ENCODE data around the gene LRRC46.

LRRC46 gene

GRCh38 chr17:47839071-47839470 is 7.6 kb downstream of the LRRC46 start (continued):
- TF ChIP-seq ARNTL (CRISPR knock-in tag; IDR thresholded peaks at IDR 0.05; ENCODE audit: borderline replicate concordance, low read depth) (no peak), ESRRG (CRISPR knock-in tag; IDR thresholded peaks at IDR 0.05) (no peak)

- no peak for ATAC-seq
Measured at GRCh38 chr17:47840001-47840741, 8.7 kb downstream of the LRRC46 start.

DNA sequence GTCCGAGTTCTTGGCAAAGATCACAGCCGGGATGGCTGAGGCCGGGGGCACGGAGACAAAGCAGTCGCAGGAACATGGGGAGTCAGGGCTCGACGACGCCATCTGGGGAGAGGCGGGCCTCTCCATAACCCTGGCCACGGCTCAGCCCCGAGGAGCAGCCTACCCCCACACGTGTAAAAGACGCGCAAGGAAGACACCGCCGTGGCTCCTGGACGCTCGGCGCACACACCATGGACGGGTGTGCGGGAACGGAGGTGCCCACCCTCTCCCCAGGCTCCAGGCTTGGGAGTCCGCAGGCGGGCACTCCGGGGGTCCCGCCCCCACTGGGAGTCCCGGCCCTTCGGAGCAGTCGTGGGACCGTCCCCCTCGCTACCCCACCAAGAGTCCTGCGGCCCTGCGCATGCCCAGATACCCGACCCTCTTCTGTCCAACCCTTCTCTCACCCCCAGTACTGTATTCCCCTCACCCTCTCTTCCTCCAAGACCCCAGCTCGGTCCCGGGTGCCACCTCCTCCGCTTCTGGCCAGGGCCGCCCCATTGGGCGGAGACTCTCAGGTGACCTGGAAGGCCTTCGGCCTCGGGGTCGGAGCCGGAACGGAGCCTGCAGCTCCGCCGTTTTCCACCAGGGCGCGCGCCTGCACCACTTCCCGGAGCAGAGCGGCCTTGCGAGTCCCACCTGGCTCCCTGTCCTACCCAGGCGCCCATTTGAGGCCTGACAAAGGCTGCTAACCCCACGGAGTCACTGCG is 9.4 kb downstream of the LRRC46 start, which contains the start of gene SCRN2:
Gene SCRN2 (minus strand): TSS at position 532 of the 746 bp plus-strand sequence. CDS start 430 bp downstream, at position 102.
- TF ChIP-seq ESRRG (CRISPR knock-in tag; IDR thresholded peaks at IDR 0.05) = no peak
- no peak for TF ChIP-seq ZNF70 (CRISPR knock-in tag; IDR thresholded peaks at IDR 0.05)
- TF ChIP-seq ISL1 (CRISPR knock-in tag; IDR thresholded peaks at IDR 0.05) = no peak
- TF ChIP-seq SNAI2 (CRISPR knock-in tag; IDR thresholded peaks at IDR 0.05) = no peak
- no peak for TF ChIP-seq CSDC2 (CRISPR knock-in tag; IDR thresholded peaks at IDR 0.05)
- TF ChIP-seq OSR1 (CRISPR knock-in tag; IDR thresholded peaks at IDR 0.05) = no peak
- TF ChIP-seq ZFP30 (CRISPR knock-in tag; IDR thresholded peaks at IDR 0.05) = no peak
- no peak for TF ChIP-seq ZNF565 (CRISPR knock-in tag; conservative IDR thresholded peaks at IDR 0.05; ENCODE audit: low read depth)
- TF ChIP-seq PPARA (CRISPR knock-in tag; IDR thresholded peaks at IDR 0.05; ENCODE audit: borderline replicate concordance) = no peak
- TF ChIP-seq RARB (CRISPR knock-in tag; IDR thresholded peaks at IDR 0.05) = no peak
- peak; percentile 32; the same call in 1 of the 2 replicates for TF ChIP-seq TCF4 (CRISPR knock-in tag; IDR thresholded peaks at IDR 0.05; ENCODE audit: borderline replicate concordance)
- no peak for TF ChIP-seq ZFP3 (CRISPR knock-in tag; IDR thresholded peaks at IDR 0.05)
- TF ChIP-seq GLIS3 (CRISPR knock-in tag; IDR thresholded peaks at IDR 0.05) = 0 out of 2 replicates have a peak, but pooled peaks have one; percentile 24
- TF ChIP-seq, protein P1, sequence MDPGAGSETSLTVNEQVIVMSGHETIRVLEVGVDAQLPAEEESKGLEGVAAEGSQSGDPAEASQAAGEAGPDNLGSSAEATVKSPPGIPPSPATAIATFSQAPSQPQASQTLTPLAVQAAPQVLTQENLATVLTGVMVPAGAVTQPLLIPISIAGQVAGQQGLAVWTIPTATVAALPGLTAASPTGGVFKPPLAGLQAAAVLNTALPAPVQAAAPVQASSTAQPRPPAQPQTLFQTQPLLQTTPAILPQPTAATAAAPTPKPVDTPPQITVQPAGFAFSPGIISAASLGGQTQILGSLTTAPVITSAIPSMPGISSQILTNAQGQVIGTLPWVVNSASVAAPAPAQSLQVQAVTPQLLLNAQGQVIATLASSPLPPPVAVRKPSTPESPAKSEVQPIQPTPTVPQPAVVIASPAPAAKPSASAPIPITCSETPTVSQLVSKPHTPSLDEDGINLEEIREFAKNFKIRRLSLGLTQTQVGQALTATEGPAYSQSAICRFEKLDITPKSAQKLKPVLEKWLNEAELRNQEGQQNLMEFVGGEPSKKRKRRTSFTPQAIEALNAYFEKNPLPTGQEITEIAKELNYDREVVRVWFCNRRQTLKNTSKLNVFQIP (CRISPR knock-in tag; IDR thresholded peaks at IDR 0.05; ENCODE audit: borderline replicate concordance, low read depth) = no peak
- TF ChIP-seq, protein P2, sequence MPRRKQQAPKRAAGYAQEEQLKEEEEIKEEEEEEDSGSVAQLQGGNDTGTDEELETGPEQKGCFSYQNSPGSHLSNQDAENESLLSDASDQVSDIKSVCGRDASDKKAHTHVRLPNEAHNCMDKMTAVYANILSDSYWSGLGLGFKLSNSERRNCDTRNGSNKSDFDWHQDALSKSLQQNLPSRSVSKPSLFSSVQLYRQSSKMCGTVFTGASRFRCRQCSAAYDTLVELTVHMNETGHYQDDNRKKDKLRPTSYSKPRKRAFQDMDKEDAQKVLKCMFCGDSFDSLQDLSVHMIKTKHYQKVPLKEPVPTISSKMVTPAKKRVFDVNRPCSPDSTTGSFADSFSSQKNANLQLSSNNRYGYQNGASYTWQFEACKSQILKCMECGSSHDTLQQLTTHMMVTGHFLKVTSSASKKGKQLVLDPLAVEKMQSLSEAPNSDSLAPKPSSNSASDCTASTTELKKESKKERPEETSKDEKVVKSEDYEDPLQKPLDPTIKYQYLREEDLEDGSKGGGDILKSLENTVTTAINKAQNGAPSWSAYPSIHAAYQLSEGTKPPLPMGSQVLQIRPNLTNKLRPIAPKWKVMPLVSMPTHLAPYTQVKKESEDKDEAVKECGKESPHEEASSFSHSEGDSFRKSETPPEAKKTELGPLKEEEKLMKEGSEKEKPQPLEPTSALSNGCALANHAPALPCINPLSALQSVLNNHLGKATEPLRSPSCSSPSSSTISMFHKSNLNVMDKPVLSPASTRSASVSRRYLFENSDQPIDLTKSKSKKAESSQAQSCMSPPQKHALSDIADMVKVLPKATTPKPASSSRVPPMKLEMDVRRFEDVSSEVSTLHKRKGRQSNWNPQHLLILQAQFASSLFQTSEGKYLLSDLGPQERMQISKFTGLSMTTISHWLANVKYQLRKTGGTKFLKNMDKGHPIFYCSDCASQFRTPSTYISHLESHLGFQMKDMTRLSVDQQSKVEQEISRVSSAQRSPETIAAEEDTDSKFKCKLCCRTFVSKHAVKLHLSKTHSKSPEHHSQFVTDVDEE (CRISPR knock-in tag; IDR thresholded peaks at IDR 0.05) = no peak
- 0 out of 2 replicates have a peak, but pooled peaks have one; percentile 12 for TF ChIP-seq BACH2 (CRISPR knock-in tag; IDR thresholded peaks at IDR 0.05; ENCODE audit: borderline replicate concordance)
- peak; percentile 90 for ATAC-seq

More at GRCh38 chr17:47840001-47840741, 8.7 kb downstream of the LRRC46 start:
- no peak for TF ChIP-seq ARNTL (CRISPR knock-in tag; IDR thresholded peaks at IDR 0.05; ENCODE audit: borderline replicate concordance, low read depth)
- TF ChIP-seq, protein P2 (CRISPR knock-in tag; IDR thresholded peaks at IDR 0.05) = no peak
- no peak for TF ChIP-seq ZFP3 (CRISPR knock-in tag; IDR thresholded peaks at IDR 0.05)
- TF ChIP-seq TOX (CRISPR knock-in tag; IDR thresholded peaks at IDR 0.05; ENCODE audit: borderline replicate concordance) = no peak
- no peak for TF ChIP-seq ZNF565 (CRISPR knock-in tag; conservative IDR thresholded peaks at IDR 0.05; ENCODE audit: low read depth)
- TF ChIP-seq GLIS3 (CRISPR knock-in tag; IDR thresholded peaks at IDR 0.05) = no peak
- TF ChIP-seq, protein P3, sequence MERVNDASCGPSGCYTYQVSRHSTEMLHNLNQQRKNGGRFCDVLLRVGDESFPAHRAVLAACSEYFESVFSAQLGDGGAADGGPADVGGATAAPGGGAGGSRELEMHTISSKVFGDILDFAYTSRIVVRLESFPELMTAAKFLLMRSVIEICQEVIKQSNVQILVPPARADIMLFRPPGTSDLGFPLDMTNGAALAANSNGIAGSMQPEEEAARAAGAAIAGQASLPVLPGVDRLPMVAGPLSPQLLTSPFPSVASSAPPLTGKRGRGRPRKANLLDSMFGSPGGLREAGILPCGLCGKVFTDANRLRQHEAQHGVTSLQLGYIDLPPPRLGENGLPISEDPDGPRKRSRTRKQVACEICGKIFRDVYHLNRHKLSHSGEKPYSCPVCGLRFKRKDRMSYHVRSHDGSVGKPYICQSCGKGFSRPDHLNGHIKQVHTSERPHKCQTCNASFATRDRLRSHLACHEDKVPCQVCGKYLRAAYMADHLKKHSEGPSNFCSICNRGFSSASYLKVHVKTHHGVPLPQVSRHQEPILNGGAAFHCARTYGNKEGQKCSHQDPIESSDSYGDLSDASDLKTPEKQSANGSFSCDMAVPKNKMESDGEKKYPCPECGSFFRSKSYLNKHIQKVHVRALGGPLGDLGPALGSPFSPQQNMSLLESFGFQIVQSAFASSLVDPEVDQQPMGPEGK (CRISPR knock-in tag; IDR thresholded peaks at IDR 0.05; ENCODE audit: borderline replicate concordance) = no peak
- no peak for TF ChIP-seq CSDC2 (CRISPR knock-in tag; IDR thresholded peaks at IDR 0.05)
- TF ChIP-seq, protein P1 (CRISPR knock-in tag; IDR thresholded peaks at IDR 0.05; ENCODE audit: borderline replicate concordance, low read depth) = no peak
- TF ChIP-seq ESRRG (CRISPR knock-in tag; IDR thresholded peaks at IDR 0.05) = no peak
- no peak for TF ChIP-seq BACH2 (CRISPR knock-in tag; IDR thresholded peaks at IDR 0.05; ENCODE audit: borderline replicate concordance)
